ENCODE measurements around the gene KCNMA1. TPM values are rescaled to one million over a fixed set of nuclear protein-coding genes. Genes with fewer than 3 reads are reported as not detected.

KCNMA1 gene
- total RNA-seq, 2 donors from 2014 or later, result 5.9 to 9.3 TPM

DNA sequence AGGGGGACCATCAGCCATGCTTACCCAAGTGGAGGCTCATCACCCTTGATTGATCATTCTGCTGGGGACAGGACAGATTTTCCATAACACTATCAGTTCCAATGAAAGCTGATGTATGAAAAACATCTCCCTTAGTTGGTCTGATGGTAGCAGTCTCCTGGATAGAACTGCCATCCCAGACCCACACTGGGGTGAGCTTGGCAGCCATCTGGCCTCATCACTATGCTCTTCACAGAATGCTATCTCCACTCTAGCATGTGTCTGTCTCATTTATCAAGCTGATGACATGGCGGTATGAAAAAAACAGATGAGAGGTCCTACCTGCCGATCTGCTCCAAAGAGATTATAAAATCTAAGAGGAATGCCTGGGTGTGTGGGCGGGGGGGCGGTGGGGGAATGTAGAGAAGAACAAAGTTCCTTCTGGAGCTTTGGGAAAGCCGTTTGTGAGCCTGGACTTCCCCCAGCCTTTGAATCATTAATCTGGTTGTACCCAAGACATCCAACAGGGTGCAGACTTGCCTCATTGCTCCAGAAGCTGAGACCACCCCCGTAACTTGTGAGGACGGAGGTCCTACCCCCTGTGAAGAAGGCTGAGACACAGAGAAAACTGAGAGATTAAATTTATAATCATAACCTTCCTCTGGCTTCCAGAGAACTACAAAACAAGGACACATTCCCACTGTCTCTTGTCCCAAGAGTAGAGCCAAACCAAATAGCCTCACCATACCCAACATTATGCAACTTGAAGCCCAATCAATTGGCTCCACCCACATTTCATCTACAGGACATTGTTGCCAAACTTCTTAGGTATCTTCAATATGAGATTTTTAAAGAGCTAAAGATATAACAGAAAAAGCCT is 340.8 kb downstream of the KCNMA1 start:
- H3K36me3 ChIP-seq (replicated peaks in 1 of 2; ENCODE audit: insufficient read depth in 1 of 2, low read depth in 2 of 2), result no peaks in the 10 kb centered on the region
- no peaks in the 10 kb centered on the region for H3K27me3 ChIP-seq
- intact Hi-C loops (cut with DNase I), result no loop called here
- H3K4me1 ChIP-seq, result peaks cover 12% of the 10 kb centered on the region
- H3K4me3 ChIP-seq, result no peak overlapping the region
- WGBS, 2 donors, result 49 to 58% methylated on average over 7 of the region's 7 CpGs
- H3K9me3 ChIP-seq, result no peaks in the 10 kb centered on the region
- DNase-seq, result no peak
- no peak for ATAC-seq
- no peak overlapping the region for H3K27ac ChIP-seq
- TF ChIP-seq, protein P1, sequence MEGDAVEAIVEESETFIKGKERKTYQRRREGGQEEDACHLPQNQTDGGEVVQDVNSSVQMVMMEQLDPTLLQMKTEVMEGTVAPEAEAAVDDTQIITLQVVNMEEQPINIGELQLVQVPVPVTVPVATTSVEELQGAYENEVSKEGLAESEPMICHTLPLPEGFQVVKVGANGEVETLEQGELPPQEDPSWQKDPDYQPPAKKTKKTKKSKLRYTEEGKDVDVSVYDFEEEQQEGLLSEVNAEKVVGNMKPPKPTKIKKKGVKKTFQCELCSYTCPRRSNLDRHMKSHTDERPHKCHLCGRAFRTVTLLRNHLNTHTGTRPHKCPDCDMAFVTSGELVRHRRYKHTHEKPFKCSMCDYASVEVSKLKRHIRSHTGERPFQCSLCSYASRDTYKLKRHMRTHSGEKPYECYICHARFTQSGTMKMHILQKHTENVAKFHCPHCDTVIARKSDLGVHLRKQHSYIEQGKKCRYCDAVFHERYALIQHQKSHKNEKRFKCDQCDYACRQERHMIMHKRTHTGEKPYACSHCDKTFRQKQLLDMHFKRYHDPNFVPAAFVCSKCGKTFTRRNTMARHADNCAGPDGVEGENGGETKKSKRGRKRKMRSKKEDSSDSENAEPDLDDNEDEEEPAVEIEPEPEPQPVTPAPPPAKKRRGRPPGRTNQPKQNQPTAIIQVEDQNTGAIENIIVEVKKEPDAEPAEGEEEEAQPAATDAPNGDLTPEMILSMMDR (IDR thresholded peaks at IDR 0.05), result peak in 2 of 7 experiments; percentile 5 to 27
- TF ChIP-seq POLR2A (IDR thresholded peaks at IDR 0.05), result no peak

DNA sequence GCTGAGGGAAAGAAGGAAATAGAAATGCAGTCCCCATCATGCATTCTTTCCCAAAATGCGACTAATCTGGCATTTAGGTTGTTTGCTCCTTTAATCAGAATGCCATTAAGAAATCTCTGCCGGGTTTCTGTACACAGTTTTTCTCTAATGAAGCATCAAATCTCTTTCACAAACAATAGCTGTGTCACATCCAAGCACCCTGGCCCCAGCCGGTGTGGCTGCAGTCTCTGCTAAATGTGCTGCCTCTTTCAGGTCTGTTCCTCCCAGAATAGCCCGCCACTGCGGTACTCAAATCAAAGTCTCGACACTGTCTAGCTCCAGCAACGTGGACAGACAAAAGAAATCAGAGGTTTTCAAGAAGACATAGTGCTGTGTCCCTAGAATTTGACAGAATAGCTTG is 343.8 kb downstream of the KCNMA1 start:
- WGBS, 2 donors, result 81 to 85% methylated on average over 7 of the region's 7 CpGs
- no peak for ATAC-seq
- Histone ChIP-seq H3K27me3 (no peaks in the 10 kb centered on the region), H3K27ac (no peak overlapping the region), H3K36me3 (replicated peaks in 1 of 2; ENCODE audit: insufficient read depth in 1 of 2, low read depth in 2 of 2) (no peaks in the 10 kb centered on the region), H3K4me1 (peaks cover 12% of the 10 kb centered on the region), H3K4me3 (no peak overlapping the region), H3K9me3 (no peaks in the 10 kb centered on the region)
- TF ChIP-seq, protein P1 (IDR thresholded peaks at IDR 0.05), result no peak
- no peak for TF ChIP-seq POLR2A (IDR thresholded peaks at IDR 0.05)
- peak in 2 of 4 donors; percentile 21 to 36 for DNase-seq
- intact Hi-C loops (cut with DNase I), result no loop called here

- ATAC-seq (no peak), DNase-seq (no peak)
- Histone ChIP-seq H3K36me3 (replicated peaks in 1 of 2; ENCODE audit: insufficient read depth in 1 of 2, low read depth in 2 of 2) (no peaks in the 10 kb centered on the region), H3K9me3 (no peaks in the 10 kb centered on the region), H3K4me3 (no peak overlapping the region), H3K27ac (no peak overlapping the region), H3K27me3 (no peaks in the 10 kb centered on the region), H3K4me1 (peaks cover 14% of the 10 kb centered on the region)
- WGBS, 2 donors, result 83 to 86% methylated on average over 2 of the region's 2 CpGs
- TF ChIP-seq POLR2A (IDR thresholded peaks at IDR 0.05), result no peak
- TF ChIP-seq, protein P1 (IDR thresholded peaks at IDR 0.05), result no peak
- intact Hi-C loops (cut with DNase I), result no loop called here
Measured at GRCh38 chr10:77293347-77293746, 344.3 kb downstream of the KCNMA1 start.

DNA sequence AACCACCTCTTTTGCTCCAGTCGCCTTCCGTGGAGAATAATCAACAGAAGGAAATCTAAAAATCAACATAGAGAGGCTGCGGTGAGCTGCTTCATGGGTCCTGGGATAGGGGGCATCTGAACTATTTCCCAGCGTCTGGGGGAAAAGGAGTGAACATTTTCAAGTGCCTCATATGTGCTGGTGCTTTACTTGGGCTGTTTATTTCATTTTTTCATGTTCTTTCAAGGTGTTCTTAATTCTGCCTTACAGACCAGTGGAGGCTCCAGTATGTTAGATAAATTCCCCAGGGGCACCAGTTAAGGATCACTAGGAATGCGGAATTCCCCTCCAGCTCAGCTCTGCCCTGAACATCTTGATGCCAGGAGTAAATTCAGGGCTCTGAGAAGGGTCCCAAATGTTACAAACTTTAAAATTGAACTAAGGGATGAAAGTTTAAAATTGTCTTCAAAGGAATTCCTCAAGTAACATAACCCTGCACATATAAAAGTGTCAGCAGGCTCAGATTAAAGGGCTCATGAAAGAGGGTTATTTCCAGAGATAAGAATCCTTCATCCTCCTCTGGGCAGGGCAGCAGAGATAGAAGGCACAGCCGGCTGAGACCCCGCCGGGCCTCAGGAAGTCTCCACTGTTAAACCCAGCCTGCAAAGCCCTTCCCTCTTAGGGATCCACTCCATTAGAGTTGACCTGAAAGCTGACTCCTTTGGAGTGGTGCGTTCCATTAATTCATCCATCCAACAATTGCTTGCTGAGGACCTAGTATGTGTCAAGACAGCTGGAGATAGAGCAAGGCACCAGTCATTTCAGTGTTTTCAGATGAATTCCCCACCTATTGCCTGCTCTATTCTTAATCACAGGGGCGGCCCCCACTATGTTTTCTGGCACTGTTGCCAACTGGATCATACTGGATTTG is 345.8 kb downstream of the KCNMA1 start:
- H3K9me3 ChIP-seq, result no peaks in the 10 kb centered on the region
- 85% methylated on average over 9 to 10 of the region's 10 CpGs for WGBS, 2 donors
- TF ChIP-seq POLR2A (IDR thresholded peaks at IDR 0.05), result no peak
- H3K4me1 ChIP-seq, result peaks cover 23% of the 10 kb centered on the region
- ATAC-seq (no peak), DNase-seq (no peak)
- H3K4me3 ChIP-seq, result no peak overlapping the region
- H3K27me3 ChIP-seq, result no peaks in the 10 kb centered on the region
- intact Hi-C loops (cut with DNase I), result no loop called here
- H3K27ac ChIP-seq, result no peak overlapping the region
- H3K36me3 ChIP-seq (replicated peaks in 1 of 2; ENCODE audit: insufficient read depth in 1 of 2, low read depth in 2 of 2), result no peaks in the 10 kb centered on the region

GRCh38 chr10:77290528-77291155 is 347.0 kb downstream of the KCNMA1 start:
- ATAC-seq (no peak), DNase-seq (no peak)
- Histone ChIP-seq H3K9me3 (no peaks in the 10 kb centered on the region), H3K27me3 (no peaks in the 10 kb centered on the region), H3K4me3 (no peak overlapping the region), H3K4me1 (peaks cover 20% of the 10 kb centered on the region), H3K36me3 (replicated peaks in 1 of 2; ENCODE audit: insufficient read depth in 1 of 2, low read depth in 2 of 2) (no peaks in the 10 kb centered on the region), H3K27ac (no peak overlapping the region)
- intact Hi-C loops (cut with DNase I), result no loop called here
- no peak for TF ChIP-seq POLR2A (IDR thresholded peaks at IDR 0.05)
- TF ChIP-seq, protein P1 (IDR thresholded peaks at IDR 0.05), result no peak
- WGBS, 2 donors, result 63 to 77% methylated on average over 6 of the region's 6 CpGs
